GM12878 (cell line): ENCODE results near the gene TIMM17A.

ENCODE experiments used
- CBX5 ChIP-seq: sonication (generic); IDR thresholded peaks from 2 replicates; pipeline ENCODE4 v1.6.1; 2016; ENCODE audit warnings: low read depth, moderate library complexity, mild to moderate bottlenecking, inconsistent platforms
- CHD2 ChIP-seq: IDR thresholded peaks from 2 replicates; pipeline ENCODE4 v1.6.1; 2011; ENCODE audit warnings: low read depth, low read length, improper control_type of control experiment, borderline replicate concordance
- CTCF ChIP-seq, 3 experiments: IDR thresholded peaks in 2 of 3; conservative IDR thresholded peaks in 1 of 3; 2 replicates each; pipeline ENCODE4 v1.5.1; 2011; ENCODE audit warnings: low read depth in 3 of 3, low read length in 3 of 3, mild to moderate bottlenecking in 3 of 3, control low read depth in 2 of 3, moderate library complexity in 2 of 3, inconsistent platforms in 1 of 3, mixed read lengths in 1 of 3; ENCODE audit not compliant: control insufficient read depth in 2 of 3, insufficient read depth in 1 of 3; ENCODE audit errors: extremely low read depth in 1 of 3
- EZH2 ChIP-seq: IDR thresholded peaks from 2 replicates; pipeline ENCODE4 v1.6.1; 2012; ENCODE audit warnings: low read depth, mild to moderate bottlenecking, control low read depth, inconsistent platforms, low read length, borderline replicate concordance; ENCODE audit not compliant: control insufficient read depth
- HDAC2 ChIP-seq: fragments of 200-600 bp; sonication (generic); IDR thresholded peaks from 2 replicates; pipeline ENCODE4 v1.6.1; 2017
- IKZF1 ChIP-seq: fragments of 450-650 bp; conservative IDR thresholded peaks from 2 replicates; pipeline ENCODE4 v1.6.1; 2017; ENCODE audit warnings: antibody characterized with exemption, mild to moderate bottlenecking
- NBN ChIP-seq: fragments of 450-650 bp; IDR thresholded peaks from 2 replicates; pipeline ENCODE4 v1.6.1; 2016
- POLR2A ChIP-seq: IDR thresholded peaks from 2 replicates; pipeline ENCODE4 v1.6.1; 2011; ENCODE audit warnings: low read depth, mild to moderate bottlenecking, low read length
- RAD21 ChIP-seq: IDR thresholded peaks from 2 replicates; pipeline ENCODE4 v1.6.1; 2011; ENCODE audit warnings: mild to moderate bottlenecking, low read depth, low read length, moderate library complexity; ENCODE audit not compliant: insufficient read depth
- SUZ12 ChIP-seq: fragments of 200-600 bp; sonication (generic); IDR thresholded peaks from one replicate; pipeline ENCODE4 v1.6.1; 2018; ENCODE audit warnings: antibody characterized with exemption, mild to moderate bottlenecking; ENCODE audit not compliant: unreplicated experiment
- TBL1XR1 ChIP-seq: IDR thresholded peaks from 2 replicates; pipeline ENCODE4 v1.6.1; 2012; ENCODE audit warnings: low read depth, low read length, improper control_type of control experiment
- ZNF274 ChIP-seq: IDR thresholded peaks from one replicate; pipeline ENCODE4 v1.8.0; 2011; ENCODE audit not compliant: insufficient read length, insufficient read depth
- ZSCAN29 ChIP-seq: fragments of 450-650 bp; IDR thresholded peaks from 2 replicates; pipeline ENCODE4 v1.6.1; 2017; ENCODE audit warnings: mild to moderate bottlenecking, moderate library complexity
- TF ChIP-seq, protein P1 (sequence below): fragments of 450-650 bp; formaldehyde crosslinking; IDR thresholded peaks from 2 replicates; pipeline ENCODE4 v1.4.0; 2022; ENCODE audit warnings: mild to moderate bottlenecking, moderate library complexity

- TF ChIP-seq POLR2A (no peak), CTCF (IDR thresholded peaks at IDR 0.05 in 2 of 3, conservative IDR thresholded peaks at IDR 0.05 in 1 of 3; ENCODE audit: control insufficient read depth in 2 of 3, extremely low read depth in 1 of 3, insufficient read depth in 1 of 3, low read depth in 3 of 3, low read length in 3 of 3) (no peak), IKZF1 (no peak), ZSCAN29 (no peak), SUZ12 (no peak), EZH2 (no peak), CBX5 (no peak), ZNF274 (no peak), NBN (no peak), TBL1XR1 (no peak), RAD21 (no peak), HDAC2 (no peak), CHD2 (no peak)
- TF ChIP-seq, protein P1, sequence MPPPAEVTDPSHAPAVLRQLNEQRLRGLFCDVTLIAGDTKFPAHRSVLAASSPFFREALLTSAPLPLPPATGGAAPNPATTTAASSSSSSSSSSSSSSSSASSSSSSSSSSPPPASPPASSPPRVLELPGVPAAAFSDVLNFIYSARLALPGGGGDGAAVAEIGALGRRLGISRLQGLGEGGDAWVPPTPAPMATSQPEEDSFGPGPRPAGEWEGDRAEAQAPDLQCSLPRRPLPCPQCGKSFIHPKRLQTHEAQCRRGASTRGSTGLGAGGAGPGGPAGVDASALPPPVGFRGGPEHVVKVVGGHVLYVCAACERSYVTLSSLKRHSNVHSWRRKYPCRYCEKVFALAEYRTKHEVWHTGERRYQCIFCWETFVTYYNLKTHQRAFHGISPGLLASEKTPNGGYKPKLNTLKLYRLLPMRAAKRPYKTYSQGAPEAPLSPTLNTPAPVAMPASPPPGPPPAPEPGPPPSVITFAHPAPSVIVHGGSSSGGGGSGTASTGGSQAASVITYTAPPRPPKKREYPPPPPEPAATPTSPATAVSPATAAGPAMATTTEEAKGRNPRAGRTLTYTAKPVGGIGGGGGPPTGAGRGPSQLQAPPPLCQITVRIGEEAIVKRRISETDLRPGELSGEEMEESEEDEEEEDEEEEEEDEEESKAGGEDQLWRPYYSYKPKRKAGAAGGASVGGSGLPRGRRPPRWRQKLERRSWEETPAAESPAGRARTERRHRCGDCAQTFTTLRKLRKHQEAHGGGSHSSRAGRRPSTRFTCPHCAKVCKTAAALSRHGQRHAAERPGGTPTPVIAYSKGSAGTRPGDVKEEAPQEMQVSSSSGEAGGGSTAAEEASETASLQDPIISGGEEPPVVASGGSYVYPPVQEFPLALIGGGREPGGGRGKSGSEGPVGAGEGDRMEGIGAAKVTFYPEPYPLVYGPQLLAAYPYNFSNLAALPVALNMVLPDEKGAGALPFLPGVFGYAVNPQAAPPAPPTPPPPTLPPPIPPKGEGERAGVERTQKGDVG (CRISPR knock-in tag): no peak
Observed at GRCh38 chr1:201925301-201925567, 30.1 kb upstream of the TIMM17A start.
